ENCODE measurements around the gene SCAF11. TPM values are rescaled to one million over a fixed set of nuclear protein-coding genes. Genes with fewer than 3 reads are reported as not detected.

SCAF11 gene
- total RNA-seq, 4 donors from 2014 or later = 109 to 144 (median 135) TPM

DNA sequence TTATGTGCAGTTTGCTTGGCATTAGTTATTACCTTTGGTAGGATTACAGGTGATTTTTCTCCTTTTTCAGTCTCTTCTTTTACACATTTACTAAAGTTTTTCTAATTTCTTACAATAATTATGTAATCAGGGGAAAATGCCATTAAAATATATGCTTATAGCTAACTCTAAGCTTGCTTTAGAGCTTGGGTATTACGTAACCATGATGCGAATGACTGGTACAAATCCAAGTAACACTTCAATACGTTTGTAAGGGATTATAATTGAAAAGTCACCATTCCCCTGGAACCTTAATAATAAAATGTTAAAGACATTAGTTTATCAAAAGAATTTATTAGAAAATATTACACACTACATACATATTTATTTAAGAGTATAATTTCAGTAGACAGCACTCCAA, 71.6 kb downstream of the SCAF11 start:
- TF ChIP-seq, protein P1, sequence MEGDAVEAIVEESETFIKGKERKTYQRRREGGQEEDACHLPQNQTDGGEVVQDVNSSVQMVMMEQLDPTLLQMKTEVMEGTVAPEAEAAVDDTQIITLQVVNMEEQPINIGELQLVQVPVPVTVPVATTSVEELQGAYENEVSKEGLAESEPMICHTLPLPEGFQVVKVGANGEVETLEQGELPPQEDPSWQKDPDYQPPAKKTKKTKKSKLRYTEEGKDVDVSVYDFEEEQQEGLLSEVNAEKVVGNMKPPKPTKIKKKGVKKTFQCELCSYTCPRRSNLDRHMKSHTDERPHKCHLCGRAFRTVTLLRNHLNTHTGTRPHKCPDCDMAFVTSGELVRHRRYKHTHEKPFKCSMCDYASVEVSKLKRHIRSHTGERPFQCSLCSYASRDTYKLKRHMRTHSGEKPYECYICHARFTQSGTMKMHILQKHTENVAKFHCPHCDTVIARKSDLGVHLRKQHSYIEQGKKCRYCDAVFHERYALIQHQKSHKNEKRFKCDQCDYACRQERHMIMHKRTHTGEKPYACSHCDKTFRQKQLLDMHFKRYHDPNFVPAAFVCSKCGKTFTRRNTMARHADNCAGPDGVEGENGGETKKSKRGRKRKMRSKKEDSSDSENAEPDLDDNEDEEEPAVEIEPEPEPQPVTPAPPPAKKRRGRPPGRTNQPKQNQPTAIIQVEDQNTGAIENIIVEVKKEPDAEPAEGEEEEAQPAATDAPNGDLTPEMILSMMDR (IDR thresholded peaks at IDR 0.05) = no peak
- TF ChIP-seq POLR2A (IDR thresholded peaks at IDR 0.05) = no peak
- no peak overlapping the region for H3K4me3 ChIP-seq (ENCODE audit: low read depth, poor library complexity, severe bottlenecking)
- WGBS, 2 donors = 82 to 83% methylated on average over 3 of the region's 3 CpGs
- no peak for DNase-seq (ENCODE audit: low spot score in 2 of 2)
- intact Hi-C loops (cut with DNase I; ENCODE audit: low total_unique reads) = no loop called here

DNA sequence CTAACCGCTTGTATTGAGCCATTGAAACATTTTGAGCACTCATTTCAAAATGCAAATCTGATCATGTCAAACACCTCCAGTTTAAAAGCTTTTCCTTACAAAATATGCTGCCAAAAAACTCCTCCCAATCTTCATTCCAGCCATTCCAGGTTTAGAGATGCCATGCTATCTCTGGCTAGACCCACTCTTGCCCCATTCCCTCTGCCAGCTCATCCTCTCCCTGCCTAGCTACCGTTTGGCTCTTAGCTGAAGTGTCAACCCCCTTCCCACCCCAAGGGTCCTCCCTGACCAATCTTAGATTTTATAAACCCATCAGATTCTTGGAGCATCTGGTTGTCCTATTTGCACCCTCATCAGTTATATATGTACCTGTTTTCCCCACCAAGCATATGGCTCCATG, 75.0 kb downstream of the SCAF11 start:
- intact Hi-C loops (cut with DNase I; ENCODE audit: low total_unique reads) = no loop called here
- TF ChIP-seq POLR2A (IDR thresholded peaks at IDR 0.05) = no peak
- TF ChIP-seq, protein P1 (IDR thresholded peaks at IDR 0.05) = no peak
- H3K4me3 ChIP-seq (ENCODE audit: low read depth, poor library complexity, severe bottlenecking) = no peak overlapping the region
- no peak for DNase-seq (ENCODE audit: low spot score in 2 of 2)
- 84 to 97% methylated on average over 2 of the region's 2 CpGs for WGBS, 2 donors

DNA sequence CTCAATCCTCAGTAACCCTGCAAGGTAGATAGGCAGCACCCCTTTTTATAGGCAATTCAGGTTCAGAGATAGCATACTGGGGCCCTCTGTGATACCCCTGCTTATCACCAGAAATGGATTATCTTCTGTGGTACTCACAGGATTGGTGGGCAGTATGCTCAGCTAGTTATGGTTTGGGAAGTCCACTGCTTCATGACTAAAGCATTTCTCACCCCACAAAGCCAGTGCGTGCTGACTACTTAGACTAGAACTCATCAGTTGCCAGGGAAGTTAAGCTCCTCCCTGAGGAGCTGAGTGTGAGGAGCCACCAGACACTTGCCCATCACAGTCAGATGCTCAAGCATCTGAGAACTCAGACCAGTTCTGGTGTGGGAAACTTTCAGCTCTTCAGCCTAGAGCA, 76.3 kb downstream of the SCAF11 start:
- TF ChIP-seq, protein P1 (IDR thresholded peaks at IDR 0.05) = no peak
- no peak for TF ChIP-seq POLR2A (IDR thresholded peaks at IDR 0.05)
- intact Hi-C loops (cut with DNase I; ENCODE audit: low total_unique reads) = no loop called here
- DNase-seq (ENCODE audit: low spot score in 2 of 2) = no peak
- 43 to 58% methylated on average over 1 of the region's 1 CpG for WGBS, 2 donors
- H3K4me3 ChIP-seq (ENCODE audit: low read depth, poor library complexity, severe bottlenecking) = no peak overlapping the region

DNA sequence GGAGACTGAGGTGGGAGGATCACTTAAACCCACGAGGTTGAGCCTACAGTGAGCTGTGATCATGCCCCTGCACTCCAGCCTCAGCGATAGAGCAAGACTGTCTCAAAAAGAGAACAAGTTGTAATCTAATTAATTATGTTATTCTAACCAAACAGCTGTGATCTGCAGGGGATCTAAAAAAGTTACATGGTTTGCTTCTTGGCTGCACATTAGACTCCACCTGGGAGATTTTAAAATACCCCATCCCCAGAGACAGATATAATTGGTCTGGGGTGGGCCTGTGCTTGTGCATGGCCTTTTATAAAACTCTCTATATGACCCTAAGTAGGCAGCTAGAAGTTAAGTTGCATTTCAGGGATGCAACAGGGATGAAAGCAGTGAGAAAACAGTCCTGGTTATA, 76.7 kb downstream of the SCAF11 start:
- TF ChIP-seq POLR2A (IDR thresholded peaks at IDR 0.05) = no peak
- TF ChIP-seq, protein P1 (IDR thresholded peaks at IDR 0.05) = no peak
- H3K4me3 ChIP-seq (ENCODE audit: low read depth, poor library complexity, severe bottlenecking) = no peak overlapping the region
- intact Hi-C loops (cut with DNase I; ENCODE audit: low total_unique reads) = no loop called here
- no peak for DNase-seq (ENCODE audit: low spot score in 2 of 2)
- WGBS, 2 donors = 59 to 66% methylated on average over 2 of the region's 2 CpGs

DNA sequence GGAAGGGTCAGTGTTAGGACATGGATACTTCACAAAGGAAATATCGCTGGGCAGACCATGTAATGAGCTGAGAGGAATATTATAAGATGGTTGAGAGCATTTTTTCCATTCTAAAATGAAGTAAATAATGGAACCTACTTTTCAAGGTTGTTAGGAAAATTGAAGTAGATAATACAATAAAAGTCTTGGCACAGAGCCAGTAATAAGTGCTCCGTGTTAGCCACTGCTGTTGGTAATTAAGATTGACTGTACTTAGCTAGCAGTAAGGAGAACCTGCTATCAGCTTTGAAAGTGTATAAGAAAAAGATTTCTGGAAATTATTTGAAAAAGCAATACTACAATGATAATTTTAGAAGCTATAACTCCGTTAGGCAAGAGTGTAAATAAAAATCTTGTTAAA, 77.6 kb downstream of the SCAF11 start:
- 52 to 55% methylated on average over 3 of the region's 3 CpGs for WGBS, 2 donors
- intact Hi-C loops (cut with DNase I; ENCODE audit: low total_unique reads) = no loop called here
- DNase-seq (ENCODE audit: low spot score in 2 of 2) = no peak
- no peak overlapping the region for H3K4me3 ChIP-seq (ENCODE audit: low read depth, poor library complexity, severe bottlenecking)
- no peak for TF ChIP-seq POLR2A (IDR thresholded peaks at IDR 0.05)
- TF ChIP-seq, protein P1 (IDR thresholded peaks at IDR 0.05) = no peak

DNA sequence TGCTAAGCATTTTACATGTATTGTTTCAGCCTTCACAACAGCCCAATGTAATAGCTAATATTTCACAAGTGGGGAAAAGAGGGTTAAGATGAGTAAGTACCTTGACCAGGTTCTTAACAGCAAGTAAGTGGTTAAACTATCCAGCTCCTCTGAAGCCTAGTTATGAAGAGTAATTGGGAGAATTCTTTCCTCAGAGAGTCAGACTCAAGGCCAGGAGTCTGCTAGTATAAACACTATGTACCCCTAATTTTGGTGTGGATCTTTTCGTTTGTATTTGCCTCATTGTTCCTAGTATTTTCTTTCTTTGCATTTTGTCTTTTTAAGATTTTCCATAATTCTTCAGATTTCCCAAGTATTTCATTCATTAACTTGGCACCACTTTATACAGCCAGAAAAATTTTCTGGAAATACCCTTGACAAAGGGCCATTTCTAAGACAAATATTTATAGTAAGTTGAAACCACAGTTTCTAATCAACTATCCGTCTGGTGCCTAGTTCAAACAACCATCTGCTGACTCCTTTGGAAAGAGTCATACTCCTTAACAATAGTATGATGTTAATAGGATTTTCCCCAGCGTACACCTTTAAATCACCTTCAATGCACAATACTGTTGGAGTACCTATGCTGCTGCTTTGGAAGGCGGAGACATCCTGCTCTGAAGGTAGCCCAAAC, 81.2 kb downstream of the SCAF11 start:
- no peak overlapping the region for H3K4me3 ChIP-seq (ENCODE audit: low read depth, poor library complexity, severe bottlenecking)
- 59 to 70% methylated on average over 4 of the region's 4 CpGs for WGBS, 2 donors
- no peak for DNase-seq (ENCODE audit: low spot score in 2 of 2)
- TF ChIP-seq, protein P1 (IDR thresholded peaks at IDR 0.05) = no peak
- TF ChIP-seq POLR2A (IDR thresholded peaks at IDR 0.05) = no peak
- intact Hi-C loops (cut with DNase I; ENCODE audit: low total_unique reads) = no loop called here
